Neural cell (in vitro differentiated cells): ENCODE data around the gene TEAD4. TPM values are rescaled to one million over a fixed set of nuclear protein-coding genes. Genes with fewer than 3 reads are reported as not detected.

ENCODE experiments used
- H2AFZ ChIP-seq: fragments of 200-600, 300-800 bp; sonication (generic), shearing (Covaris generic); 2 replicates; pipeline ENCODE4 v1.6.0; 2014; ENCODE audit warnings: low read depth, mild to moderate bottlenecking, antibody characterized with exemption, low read length, moderate library complexity
- H3F3A ChIP-seq: fragments of 200-600 bp; shearing (Covaris generic); 2 replicates; pipeline ENCODE4 v1.6.1; 2016; ENCODE audit warnings: mild to moderate bottlenecking, moderate library complexity, mixed read lengths, antibody characterized with exemption, low read length; ENCODE audit not compliant: insufficient read depth, poor library complexity, severe bottlenecking
- H3K27ac ChIP-seq: fragments of 200-600, 300-800 bp; sonication (generic), shearing (Covaris generic); 2 replicates; pipeline ENCODE4 v1.5.1; 2014; ENCODE audit warnings: mild to moderate bottlenecking, low read length, moderate library complexity
- H3K27me3 ChIP-seq: fragments of 300-800, 200-600 bp; sonication (generic), shearing (Covaris generic); 2 replicates; pipeline ENCODE4 v1.6.0; 2014; ENCODE audit warnings: mild to moderate bottlenecking, low read depth, low read length, moderate library complexity; ENCODE audit not compliant: insufficient read depth
- H3K36me3 ChIP-seq: fragments of 300-800, 200-600 bp; sonication (generic), shearing (Covaris generic); 2 replicates; pipeline ENCODE4 v1.5.1; 2014; ENCODE audit warnings: mild to moderate bottlenecking, antibody characterized with exemption, low read length, moderate library complexity; ENCODE audit not compliant: insufficient read depth
- H3K4me2 ChIP-seq: fragments of 300-800, 200-600 bp; sonication (generic), shearing (Covaris generic); 2 replicates; pipeline ENCODE4 v1.6.0; 2014; ENCODE audit warnings: mild to moderate bottlenecking, low read length
- H3K4me3 ChIP-seq: fragments of 300-800, 200-600 bp; sonication (generic), shearing (Covaris generic); 2 replicates; pipeline ENCODE4 v1.5.1; 2014; ENCODE audit warnings: mild to moderate bottlenecking, low read length, moderate library complexity
- H3K79me2 ChIP-seq: fragments of 200-600 bp; shearing (Covaris generic); replicated peaks from 2 replicates; pipeline ENCODE4 v1.6.0; 2014; ENCODE audit warnings: mild to moderate bottlenecking, low read length, moderate library complexity; ENCODE audit not compliant: insufficient read depth
- H3K9ac ChIP-seq: fragments of 300-800, 200-600 bp; sonication (generic), shearing (Covaris generic); 2 replicates; pipeline ENCODE4 v1.6.1; 2016; ENCODE audit warnings: mild to moderate bottlenecking, low read length, mixed read lengths
- H3K9me2 ChIP-seq: fragments of 200-600 bp; shearing (Covaris generic); 2 replicates; pipeline ENCODE4 v1.6.1; 2016; ENCODE audit warnings: mild to moderate bottlenecking, low read length, mixed read lengths; ENCODE audit not compliant: insufficient read depth
- H3K9me3 ChIP-seq: fragments of 200-600, 300-800 bp; sonication (generic), shearing (Covaris generic); 2 replicates; pipeline ENCODE4 v1.6.1; 2016; ENCODE audit warnings: mild to moderate bottlenecking, mixed run types, low read length, moderate library complexity, mixed read lengths
- H4K20me1 ChIP-seq: fragments of 200-600 bp; shearing (Covaris generic); 2 replicates; pipeline ENCODE4 v1.6.1; 2016; ENCODE audit warnings: mild to moderate bottlenecking, mixed run types; ENCODE audit not compliant: insufficient read depth
- EP300 ChIP-seq: fragments of 450-650 bp; conservative IDR thresholded peaks from 2 replicates; pipeline ENCODE4 v1.6.1; 2014; ENCODE audit warnings: antibody characterized with exemption, mild to moderate bottlenecking, moderate library complexity; ENCODE audit not compliant: poor library complexity, severe bottlenecking
- EZH2 ChIP-seq: fragments of 200-600, 300-800 bp; shearing (Covaris generic), sonication (generic); IDR thresholded peaks from 2 replicates; pipeline ENCODE4 v1.6.1; 2014; ENCODE audit warnings: antibody characterized with exemption, low read length, borderline replicate concordance, mild to moderate bottlenecking; ENCODE audit not compliant: insufficient read depth, poor library complexity, severe bottlenecking
- MXI1 ChIP-seq: fragments of 450-650 bp; conservative IDR thresholded peaks from 2 replicates; pipeline ENCODE4 v1.6.1; 2014; ENCODE audit warnings: antibody characterized with exemption, mild to moderate bottlenecking; ENCODE audit not compliant: poor library complexity, severe bottlenecking
- POLR2AphosphoS5 ChIP-seq: IDR thresholded peaks from 2 replicates; pipeline ENCODE4 v1.6.1; 2012
- RAD21 ChIP-seq: fragments of 450-650 bp; conservative IDR thresholded peaks from 2 replicates; pipeline ENCODE4 v1.6.1; 2014; ENCODE audit warnings: antibody characterized with exemption, mild to moderate bottlenecking, moderate library complexity
- SMC3 ChIP-seq: fragments of 450-650 bp; conservative IDR thresholded peaks from 2 replicates; pipeline ENCODE4 v1.6.1; 2014; ENCODE audit warnings: antibody characterized with exemption, mild to moderate bottlenecking, moderate library complexity; ENCODE audit not compliant: poor library complexity
- TAF1 ChIP-seq: IDR thresholded peaks from 2 replicates; pipeline ENCODE4 v1.6.1; 2012; ENCODE audit warnings: low read depth
- polyA plus RNA-seq: library from polyadenylated mRNA; depleted of rRNA; stranded (reverse); fragments of >200 nt; gene quantifications from 2 replicates; pipeline ENCODE4 v1.2.3, GENCODE V29; 2014
- TF ChIP-seq, protein P1 (sequence below): fragments of 450-650 bp; IDR thresholded peaks from 2 replicates; pipeline ENCODE4 v1.5.1; 2014; ENCODE audit warnings: antibody characterized with exemption, mild to moderate bottlenecking, moderate library complexity; ENCODE audit not compliant: poor library complexity, severe bottlenecking
- TF ChIP-seq, protein P2 (sequence below): IDR thresholded peaks from 2 replicates; pipeline ENCODE4 v1.6.1; 2012; ENCODE audit warnings: borderline replicate concordance

The TEAD4 gene
- polyA plus RNA-seq, 1 donor from 2014 or later: 1.6 TPM

DNA sequence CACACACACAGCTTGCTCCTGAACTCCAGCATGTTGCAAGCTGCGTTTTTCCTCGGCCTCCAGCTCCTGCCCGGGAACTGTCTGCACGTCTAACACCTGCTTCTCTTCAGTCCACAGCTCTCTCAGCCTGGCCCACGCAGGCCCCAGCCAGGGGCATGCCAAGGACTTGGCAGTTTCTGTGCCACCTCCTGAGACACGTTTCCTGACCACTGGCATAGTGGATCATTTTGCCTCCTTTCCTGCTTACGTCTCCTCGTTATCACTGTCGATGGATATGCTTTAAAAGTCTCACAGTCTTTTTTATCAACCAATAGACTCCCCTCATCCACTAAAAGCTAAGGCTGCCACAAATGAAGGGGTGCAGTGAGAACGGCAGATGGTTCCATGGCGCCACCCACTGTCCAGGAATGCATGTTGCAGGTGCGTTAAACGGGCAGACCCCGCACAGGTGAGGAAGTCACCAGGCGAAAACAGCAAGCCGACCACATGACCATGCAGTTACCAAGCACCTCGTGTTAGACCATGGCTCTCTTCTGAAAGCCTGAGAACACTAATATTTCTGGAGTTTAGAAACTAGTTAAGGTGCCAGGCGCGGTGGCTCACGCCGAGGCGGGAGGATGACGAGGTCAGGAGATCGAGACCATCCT lies 14.7 kb upstream of the TEAD4 start:
- no peaks in the 10 kb centered on the region for H3K27me3 ChIP-seq
- no peak overlapping the region for H3K9ac ChIP-seq
- TF ChIP-seq MXI1: no peak
- peak; percentile 83 for TF ChIP-seq RAD21
- no peak for TF ChIP-seq EZH2
- peak; percentile 80 for TF ChIP-seq SMC3
- TF ChIP-seq, protein P1, sequence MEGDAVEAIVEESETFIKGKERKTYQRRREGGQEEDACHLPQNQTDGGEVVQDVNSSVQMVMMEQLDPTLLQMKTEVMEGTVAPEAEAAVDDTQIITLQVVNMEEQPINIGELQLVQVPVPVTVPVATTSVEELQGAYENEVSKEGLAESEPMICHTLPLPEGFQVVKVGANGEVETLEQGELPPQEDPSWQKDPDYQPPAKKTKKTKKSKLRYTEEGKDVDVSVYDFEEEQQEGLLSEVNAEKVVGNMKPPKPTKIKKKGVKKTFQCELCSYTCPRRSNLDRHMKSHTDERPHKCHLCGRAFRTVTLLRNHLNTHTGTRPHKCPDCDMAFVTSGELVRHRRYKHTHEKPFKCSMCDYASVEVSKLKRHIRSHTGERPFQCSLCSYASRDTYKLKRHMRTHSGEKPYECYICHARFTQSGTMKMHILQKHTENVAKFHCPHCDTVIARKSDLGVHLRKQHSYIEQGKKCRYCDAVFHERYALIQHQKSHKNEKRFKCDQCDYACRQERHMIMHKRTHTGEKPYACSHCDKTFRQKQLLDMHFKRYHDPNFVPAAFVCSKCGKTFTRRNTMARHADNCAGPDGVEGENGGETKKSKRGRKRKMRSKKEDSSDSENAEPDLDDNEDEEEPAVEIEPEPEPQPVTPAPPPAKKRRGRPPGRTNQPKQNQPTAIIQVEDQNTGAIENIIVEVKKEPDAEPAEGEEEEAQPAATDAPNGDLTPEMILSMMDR: peak; percentile 82
- TF ChIP-seq, protein P2, sequence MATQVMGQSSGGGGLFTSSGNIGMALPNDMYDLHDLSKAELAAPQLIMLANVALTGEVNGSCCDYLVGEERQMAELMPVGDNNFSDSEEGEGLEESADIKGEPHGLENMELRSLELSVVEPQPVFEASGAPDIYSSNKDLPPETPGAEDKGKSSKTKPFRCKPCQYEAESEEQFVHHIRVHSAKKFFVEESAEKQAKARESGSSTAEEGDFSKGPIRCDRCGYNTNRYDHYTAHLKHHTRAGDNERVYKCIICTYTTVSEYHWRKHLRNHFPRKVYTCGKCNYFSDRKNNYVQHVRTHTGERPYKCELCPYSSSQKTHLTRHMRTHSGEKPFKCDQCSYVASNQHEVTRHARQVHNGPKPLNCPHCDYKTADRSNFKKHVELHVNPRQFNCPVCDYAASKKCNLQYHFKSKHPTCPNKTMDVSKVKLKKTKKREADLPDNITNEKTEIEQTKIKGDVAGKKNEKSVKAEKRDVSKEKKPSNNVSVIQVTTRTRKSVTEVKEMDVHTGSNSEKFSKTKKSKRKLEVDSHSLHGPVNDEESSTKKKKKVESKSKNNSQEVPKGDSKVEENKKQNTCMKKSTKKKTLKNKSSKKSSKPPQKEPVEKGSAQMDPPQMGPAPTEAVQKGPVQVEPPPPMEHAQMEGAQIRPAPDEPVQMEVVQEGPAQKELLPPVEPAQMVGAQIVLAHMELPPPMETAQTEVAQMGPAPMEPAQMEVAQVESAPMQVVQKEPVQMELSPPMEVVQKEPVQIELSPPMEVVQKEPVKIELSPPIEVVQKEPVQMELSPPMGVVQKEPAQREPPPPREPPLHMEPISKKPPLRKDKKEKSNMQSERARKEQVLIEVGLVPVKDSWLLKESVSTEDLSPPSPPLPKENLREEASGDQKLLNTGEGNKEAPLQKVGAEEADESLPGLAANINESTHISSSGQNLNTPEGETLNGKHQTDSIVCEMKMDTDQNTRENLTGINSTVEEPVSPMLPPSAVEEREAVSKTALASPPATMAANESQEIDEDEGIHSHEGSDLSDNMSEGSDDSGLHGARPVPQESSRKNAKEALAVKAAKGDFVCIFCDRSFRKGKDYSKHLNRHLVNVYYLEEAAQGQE: no peak
- TF ChIP-seq EP300: no peak
- TF ChIP-seq POLR2AphosphoS5: no peak
- TF ChIP-seq TAF1: no peak
- H3K4me2 ChIP-seq: no peak overlapping the region
- no peaks in the 10 kb centered on the region for H4K20me1 ChIP-seq
- H3K36me3 ChIP-seq: no peaks in the 10 kb centered on the region
- H3K9me2 ChIP-seq: no peaks in the 10 kb centered on the region
- H3F3A ChIP-seq: no peaks in the 10 kb centered on the region
- H3K4me3 ChIP-seq: no peak overlapping the region
- no peaks in the 10 kb centered on the region for H3K9me3 ChIP-seq
- no peak overlapping the region for H3K27ac ChIP-seq
- no peaks in the 10 kb centered on the region for H3K79me2 ChIP-seq
- H2AFZ ChIP-seq: no peak overlapping the region

DNA sequence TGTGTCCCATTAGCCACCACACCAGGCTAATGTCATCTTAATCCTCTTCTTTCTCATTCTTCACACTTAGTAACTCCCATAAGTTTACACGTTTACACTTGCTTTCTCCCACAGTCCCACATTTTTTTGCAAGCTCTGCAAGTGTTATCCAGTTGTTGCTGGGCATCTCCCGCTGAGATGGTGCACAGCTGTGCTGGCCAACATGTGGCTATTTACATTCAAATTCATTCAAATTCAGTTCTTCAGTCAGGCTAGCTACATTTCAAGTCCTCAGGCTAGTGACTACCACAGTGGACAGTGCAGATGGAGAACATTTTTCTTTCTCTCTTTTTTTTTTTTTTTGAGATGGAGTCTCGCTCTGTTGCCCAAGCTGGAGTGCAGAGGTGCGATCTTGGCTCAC lies 9.8 kb upstream of the TEAD4 start:
- no peaks in the 10 kb centered on the region for H3K27me3 ChIP-seq
- no peak overlapping the region for H3K4me3 ChIP-seq
- H3K79me2 ChIP-seq: no peaks in the 10 kb centered on the region
- no peaks in the 10 kb centered on the region for H4K20me1 ChIP-seq
- TF ChIP-seq EZH2 (no peak), TAF1 (no peak)
- TF ChIP-seq, protein P2: no peak
- no peaks in the 10 kb centered on the region for H3K36me3 ChIP-seq
- H3K27ac ChIP-seq: no peak overlapping the region
- H3K4me2 ChIP-seq: no peak overlapping the region
- H2AFZ ChIP-seq: no peak overlapping the region
- no peaks in the 10 kb centered on the region for H3K9me2 ChIP-seq
- H3K9me3 ChIP-seq: no peaks in the 10 kb centered on the region
- no peaks in the 10 kb centered on the region for H3F3A ChIP-seq
- H3K9ac ChIP-seq: no peak overlapping the region
